AG10803 (cell line): ENCODE measurements around the gene RPS19BP1.

ENCODE experiments used
- DNase-seq: peaks from one replicate; pipeline ENCODE4 v3.0.0; 2010; ENCODE audit warnings: low read depth
- H3K4me3 ChIP-seq: 2 replicates; pipeline ENCODE4 v1.5.1; 2011; ENCODE audit warnings: mild to moderate bottlenecking, low read length, control low read depth
- TF ChIP-seq, protein P1 (sequence below): conservative IDR thresholded peaks from 2 replicates; pipeline ENCODE4 v1.5.1; 2011; ENCODE audit warnings: mild to moderate bottlenecking, low read length, control low read depth, inconsistent platforms

Gene RPS19BP1

DNA sequence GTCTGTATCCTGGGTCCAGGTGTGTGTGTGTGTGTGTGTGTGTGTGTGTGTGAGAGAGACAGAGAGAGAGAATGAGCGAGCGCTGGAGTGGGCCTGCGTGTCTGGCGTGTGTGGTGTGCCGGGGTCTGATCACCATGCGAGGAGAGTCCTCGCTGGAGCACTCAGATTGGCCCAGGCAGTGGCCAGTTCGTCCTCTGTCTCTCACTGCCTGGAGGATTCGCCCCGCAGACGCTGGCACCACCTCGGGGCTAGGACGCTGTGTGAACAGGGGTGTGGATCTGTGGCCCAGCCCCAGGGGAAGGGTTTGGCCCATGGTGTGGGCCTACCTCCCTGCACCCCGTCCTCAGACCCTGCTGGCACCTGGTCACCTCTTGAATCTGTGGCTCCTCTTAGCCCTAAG is 26.4 kb upstream of the RPS19BP1 start:
- TF ChIP-seq, protein P1, sequence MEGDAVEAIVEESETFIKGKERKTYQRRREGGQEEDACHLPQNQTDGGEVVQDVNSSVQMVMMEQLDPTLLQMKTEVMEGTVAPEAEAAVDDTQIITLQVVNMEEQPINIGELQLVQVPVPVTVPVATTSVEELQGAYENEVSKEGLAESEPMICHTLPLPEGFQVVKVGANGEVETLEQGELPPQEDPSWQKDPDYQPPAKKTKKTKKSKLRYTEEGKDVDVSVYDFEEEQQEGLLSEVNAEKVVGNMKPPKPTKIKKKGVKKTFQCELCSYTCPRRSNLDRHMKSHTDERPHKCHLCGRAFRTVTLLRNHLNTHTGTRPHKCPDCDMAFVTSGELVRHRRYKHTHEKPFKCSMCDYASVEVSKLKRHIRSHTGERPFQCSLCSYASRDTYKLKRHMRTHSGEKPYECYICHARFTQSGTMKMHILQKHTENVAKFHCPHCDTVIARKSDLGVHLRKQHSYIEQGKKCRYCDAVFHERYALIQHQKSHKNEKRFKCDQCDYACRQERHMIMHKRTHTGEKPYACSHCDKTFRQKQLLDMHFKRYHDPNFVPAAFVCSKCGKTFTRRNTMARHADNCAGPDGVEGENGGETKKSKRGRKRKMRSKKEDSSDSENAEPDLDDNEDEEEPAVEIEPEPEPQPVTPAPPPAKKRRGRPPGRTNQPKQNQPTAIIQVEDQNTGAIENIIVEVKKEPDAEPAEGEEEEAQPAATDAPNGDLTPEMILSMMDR, result no peak
- DNase-seq, result no peak
- H3K4me3 ChIP-seq, result no peak overlapping the region

DNA sequence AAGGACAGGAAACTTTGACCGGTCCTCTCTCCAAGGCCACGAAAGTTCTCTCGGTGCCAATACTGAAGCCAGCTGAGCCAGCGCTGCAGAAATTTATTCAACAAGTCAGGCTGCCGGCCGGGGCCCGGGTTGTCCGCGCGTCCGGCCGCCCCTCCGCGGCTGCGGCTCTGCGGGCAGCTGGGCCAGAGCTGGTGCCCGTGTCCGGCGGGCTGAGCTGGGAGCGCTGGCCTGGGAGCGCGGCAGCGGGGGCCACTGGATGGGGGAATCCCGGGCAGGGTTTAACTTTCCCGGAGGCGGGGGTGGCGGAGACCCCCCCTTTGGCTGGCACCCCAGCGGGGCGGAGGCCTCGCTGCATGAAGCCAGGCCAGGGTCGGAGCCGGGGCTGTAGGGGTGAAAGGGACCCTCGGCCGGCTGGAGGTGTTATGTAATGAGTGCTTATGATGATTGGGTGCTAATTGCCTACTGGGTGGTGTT is 25.7 kb upstream of the RPS19BP1 start:
- no peak for DNase-seq
- TF ChIP-seq, protein P1, result no peak
- H3K4me3 ChIP-seq, result no peak overlapping the region

DNA sequence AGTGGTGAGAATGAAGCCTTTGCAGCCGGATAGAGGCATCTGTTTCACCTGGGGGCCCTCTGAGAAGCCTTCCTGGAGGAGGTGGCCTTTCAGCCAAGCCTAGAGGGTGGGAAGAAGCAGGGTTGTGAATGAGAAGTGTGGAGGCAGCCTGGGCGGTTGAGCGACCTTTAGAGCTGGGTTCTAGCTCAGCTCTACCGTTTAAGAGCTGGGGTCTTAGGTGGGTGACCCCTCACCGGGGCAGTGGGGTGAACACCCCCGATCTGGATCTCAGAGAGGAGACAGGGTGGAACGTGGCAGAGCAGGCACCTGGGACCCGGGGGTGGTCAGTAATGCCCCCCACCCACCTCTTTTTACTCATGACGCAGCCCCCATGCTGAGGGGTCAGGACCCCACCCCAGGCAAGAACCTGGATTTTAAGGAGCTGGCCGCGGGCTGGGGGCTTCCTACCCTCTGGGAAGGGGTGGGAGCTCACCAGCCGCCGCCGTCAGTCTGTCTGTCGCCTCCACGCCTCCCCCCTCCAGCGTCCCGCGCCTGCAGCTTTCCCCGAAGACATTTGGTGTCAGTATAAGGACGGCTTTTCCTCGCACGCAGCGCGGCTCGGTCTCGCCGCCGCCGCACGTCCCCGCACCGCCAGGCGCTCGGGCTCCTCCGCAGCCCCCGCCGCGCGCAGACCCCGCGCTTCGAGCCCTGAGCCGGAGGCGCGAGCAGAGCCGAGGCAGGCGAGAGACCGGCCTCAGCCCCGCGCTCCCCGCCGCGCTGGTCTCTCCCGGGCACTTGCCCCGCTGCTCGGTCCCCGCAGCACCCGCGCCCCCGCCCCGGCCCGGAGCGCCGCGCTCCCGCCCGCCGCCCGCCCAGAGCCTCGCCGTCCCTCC is 24.7 kb upstream of the RPS19BP1 start:
- no peak overlapping the region for H3K4me3 ChIP-seq
- TF ChIP-seq, protein P1, result no peak
- no peak for DNase-seq

DNA sequence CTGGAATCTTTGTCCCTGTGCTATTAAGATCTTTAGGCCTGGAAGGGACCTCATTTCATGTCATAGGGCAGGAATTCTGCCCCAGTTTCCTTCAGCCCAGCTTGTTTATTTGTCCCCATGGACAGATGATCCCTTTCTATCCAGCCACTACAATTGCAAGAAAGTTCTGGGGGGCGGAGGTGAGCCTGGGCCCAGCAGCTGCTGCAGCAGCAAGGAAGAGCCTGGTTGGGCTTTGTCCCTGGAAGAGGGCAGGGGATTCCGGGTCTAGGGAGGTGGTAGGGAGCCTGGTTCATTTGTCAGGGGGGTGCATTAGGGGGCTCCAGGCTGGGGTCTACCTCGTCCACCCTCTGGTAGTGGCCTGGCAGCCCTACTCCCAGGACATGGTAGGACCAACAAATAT is 21.6 kb upstream of the RPS19BP1 start:
- TF ChIP-seq, protein P1, result no peak
- DNase-seq, result no peak
- H3K4me3 ChIP-seq, result no peak overlapping the region

DNA sequence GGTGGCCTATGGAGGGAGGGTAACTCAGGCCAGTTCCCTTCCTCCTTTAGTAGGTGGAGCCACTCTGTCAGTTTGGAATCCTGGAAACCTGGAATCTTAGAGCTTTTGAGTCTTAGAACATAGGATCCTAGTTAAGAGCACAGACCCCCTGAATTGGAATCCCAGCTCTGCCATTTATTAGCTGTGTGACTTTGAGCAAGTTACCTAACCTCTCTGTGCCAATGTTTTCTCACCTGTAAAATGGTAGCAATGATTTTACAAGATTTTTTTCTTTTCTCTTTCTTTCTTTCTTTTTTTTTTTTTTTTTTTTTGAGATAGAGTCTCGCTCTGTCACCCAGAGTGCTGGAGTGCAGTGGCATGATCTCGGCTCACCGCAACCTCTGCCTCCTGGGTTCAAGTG is 20.9 kb upstream of the RPS19BP1 start:
- TF ChIP-seq, protein P1, result no peak

DNA sequence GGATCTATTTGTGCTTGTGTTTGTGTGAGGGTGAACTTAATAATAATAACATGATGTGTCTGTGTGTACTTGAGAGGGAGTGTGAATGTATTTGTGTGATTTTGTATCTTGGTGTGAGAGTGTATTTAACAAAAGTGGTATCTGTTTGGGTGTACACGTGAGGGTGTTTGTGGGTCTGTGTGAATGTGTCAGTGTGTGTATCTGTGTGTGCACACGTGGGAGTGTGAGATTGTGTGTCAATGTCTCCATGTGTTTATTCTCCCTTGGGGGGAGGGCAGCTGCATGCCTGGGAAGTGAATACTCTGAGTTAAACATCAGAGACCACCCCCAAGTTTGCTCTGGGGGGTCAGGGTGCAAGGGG is 15.0 kb upstream of the RPS19BP1 start:
- no peak overlapping the region for H3K4me3 ChIP-seq
- no peak for DNase-seq
- TF ChIP-seq, protein P1, result no peak

More for the DNA sequence above, 20.9 kb upstream of the RPS19BP1 start:
- no peak overlapping the region for H3K4me3 ChIP-seq
- DNase-seq, result no peak
